Measurements from ENCODE around the gene OGA. TPM values are rescaled to one million over a fixed set of nuclear protein-coding genes. Genes with fewer than 3 reads are reported as not detected.

OGA gene
- total RNA-seq = 100 to 1,000 TPM; 411 to 421 TPM
- total RNA-seq = 450 to 531 reads per million in 2 donors

DNA sequence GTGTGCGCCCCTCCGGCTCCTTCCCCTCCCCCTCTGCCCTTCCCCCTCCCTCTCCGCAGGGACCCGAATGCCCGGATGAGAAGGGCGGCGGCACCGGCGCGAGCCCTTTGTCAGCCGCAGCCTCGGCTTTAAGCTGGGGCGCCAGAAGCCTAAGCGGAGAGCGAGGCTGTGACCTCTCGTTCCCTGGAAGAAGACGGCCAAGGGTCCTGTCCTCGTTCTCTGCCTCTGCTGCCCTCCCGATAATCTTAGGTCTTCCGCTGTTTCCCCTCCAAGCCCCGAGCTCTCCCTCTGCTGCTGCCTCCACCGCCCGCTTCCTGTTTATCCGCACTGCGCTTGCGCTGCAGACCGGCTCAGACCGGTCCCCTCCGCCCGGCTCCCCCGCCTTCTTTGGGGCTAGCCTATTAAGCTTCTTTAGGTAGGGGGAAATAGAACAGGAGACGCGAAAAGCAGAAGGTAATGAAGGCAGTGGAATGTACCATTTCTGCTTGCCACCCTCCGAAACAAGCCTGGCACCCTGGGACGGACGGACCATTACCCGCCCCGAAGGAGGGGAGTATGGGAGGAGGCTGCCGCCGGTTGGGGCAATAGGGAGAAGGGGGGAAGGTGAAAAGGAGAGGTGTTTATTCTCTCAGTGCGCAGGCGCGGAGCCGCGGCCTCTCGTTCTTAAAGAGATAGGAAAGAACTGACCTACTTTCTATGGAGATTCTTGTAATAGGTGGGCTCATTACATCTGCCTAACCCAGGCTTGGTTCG is at the start of gene OGA:
Gene OGA (minus strand): TSS at position 326 of the 753 bp plus-strand sequence. CDS start 422 bp downstream, outside the sequence.
- Mint-ChIP-seq H3K4me3 (peak within 1 kb of the TSS; percentile 94), H3K27me3 (no peaks in the 10 kb centered on the region), H3K36me3 (ENCODE audit: low read depth) (peaks cover 8% of the 10 kb centered on the region), H3K27ac (peak within 1 kb of the TSS; percentile 89), H3K4me1 (peaks cover 49% of the 10 kb centered on the region)
- H3K9me3 ChIP-seq (ENCODE audit: control insufficient read depth, low read length, poor library complexity, severe bottlenecking) = no peaks in the 10 kb centered on the region
- ATAC-seq = peak; percentile 92
- DNase-seq = peak; percentile 93 to 98 (median 94)

- H3K4me3 Mint-ChIP-seq = no peak overlapping the region
- ATAC-seq = no peak
- H3K27ac Mint-ChIP-seq = no peak overlapping the region
These were observed 49.7 kb upstream of the OGA start for GRCh38 chr10:101867931-101868330.

GRCh38 chr10:101859530-101859929 is 41.3 kb upstream of the OGA start:
- Mint-ChIP-seq H3K4me3 (no peak overlapping the region), H3K27ac (no peak overlapping the region)

More at GRCh38 chr10:101867931-101868330, 49.7 kb upstream of the OGA start:
- H3K4me1 Mint-ChIP-seq = peaks cover 5% of the 10 kb centered on the region
- no peaks in the 10 kb centered on the region for H3K36me3 Mint-ChIP-seq (ENCODE audit: low read depth)
- no peak for DNase-seq
- no peaks in the 10 kb centered on the region for H3K9me3 ChIP-seq (ENCODE audit: control insufficient read depth, low read length, poor library complexity, severe bottlenecking)
- H3K27me3 Mint-ChIP-seq = no peaks in the 10 kb centered on the region

DNA sequence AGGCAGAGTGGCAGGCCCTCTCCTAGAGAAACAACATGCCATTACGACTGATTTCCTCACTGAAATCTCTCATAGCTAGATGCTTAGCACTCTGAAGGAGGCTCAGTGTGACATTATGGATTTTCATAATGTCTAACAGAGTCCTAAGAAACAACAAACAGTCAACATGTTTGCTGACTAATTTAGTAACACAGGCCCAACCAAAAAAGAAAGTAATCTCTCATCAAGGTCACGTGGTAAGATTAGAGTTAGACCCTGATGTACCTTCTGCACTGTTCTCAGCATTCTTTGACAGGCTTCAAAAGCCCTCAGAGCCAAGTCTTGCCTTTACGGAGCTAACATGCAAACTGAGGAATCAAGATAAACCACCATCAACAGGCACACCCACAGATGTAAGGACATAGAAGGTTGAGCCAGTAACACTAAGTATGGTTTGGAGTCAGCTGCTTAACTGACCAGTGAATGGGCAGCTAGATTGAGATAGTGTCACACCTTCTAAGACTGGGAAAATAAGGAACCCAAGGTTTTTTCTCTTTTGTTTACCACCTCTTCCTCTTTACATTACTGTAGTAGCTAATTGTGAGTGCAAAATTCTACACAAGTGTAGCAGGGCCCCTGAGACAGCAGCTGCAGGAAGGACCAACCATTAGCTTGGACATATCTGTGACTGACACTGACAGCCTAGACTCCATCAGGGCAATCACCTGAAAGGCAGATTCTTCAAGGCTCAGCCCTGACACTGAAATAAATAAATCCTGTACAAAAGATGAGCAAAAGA is 40.7 kb upstream of the OGA start:
- ATAC-seq (peak; percentile 44), DNase-seq (no peak)
- no peaks in the 10 kb centered on the region for H3K9me3 ChIP-seq (ENCODE audit: control insufficient read depth, low read length, poor library complexity, severe bottlenecking)
- H3K4me1 Mint-ChIP-seq = peaks cover 17% of the 10 kb centered on the region
- no peaks in the 10 kb centered on the region for H3K27me3 Mint-ChIP-seq
- H3K4me3 Mint-ChIP-seq = no peak overlapping the region
- peak overlapping the region; percentile 27 for H3K27ac Mint-ChIP-seq
- peaks cover 7% of the 10 kb centered on the region for H3K36me3 Mint-ChIP-seq (ENCODE audit: low read depth)

More at GRCh38 chr10:101859530-101859929, 41.3 kb upstream of the OGA start:
- ATAC-seq (no peak), DNase-seq (no peak)
- H3K4me1 Mint-ChIP-seq = peaks cover 20% of the 10 kb centered on the region
- no peaks in the 10 kb centered on the region for H3K27me3 Mint-ChIP-seq
- no peaks in the 10 kb centered on the region for H3K9me3 ChIP-seq (ENCODE audit: control insufficient read depth, low read length, poor library complexity, severe bottlenecking)
- H3K36me3 Mint-ChIP-seq (ENCODE audit: low read depth) = peaks cover 7% of the 10 kb centered on the region

GRCh38 chr10:101857802-101858476 is 39.7 kb upstream of the OGA start:
- ATAC-seq (no peak), DNase-seq (no peak)
- H3K36me3 Mint-ChIP-seq (ENCODE audit: low read depth) = peaks cover 7% of the 10 kb centered on the region
- peaks cover 17% of the 10 kb centered on the region for H3K4me1 Mint-ChIP-seq
- no peak overlapping the region for H3K27ac Mint-ChIP-seq
- H3K9me3 ChIP-seq (ENCODE audit: control insufficient read depth, low read length, poor library complexity, severe bottlenecking) = no peaks in the 10 kb centered on the region
- H3K4me3 Mint-ChIP-seq = no peak overlapping the region
- H3K27me3 Mint-ChIP-seq = no peaks in the 10 kb centered on the region

DNA sequence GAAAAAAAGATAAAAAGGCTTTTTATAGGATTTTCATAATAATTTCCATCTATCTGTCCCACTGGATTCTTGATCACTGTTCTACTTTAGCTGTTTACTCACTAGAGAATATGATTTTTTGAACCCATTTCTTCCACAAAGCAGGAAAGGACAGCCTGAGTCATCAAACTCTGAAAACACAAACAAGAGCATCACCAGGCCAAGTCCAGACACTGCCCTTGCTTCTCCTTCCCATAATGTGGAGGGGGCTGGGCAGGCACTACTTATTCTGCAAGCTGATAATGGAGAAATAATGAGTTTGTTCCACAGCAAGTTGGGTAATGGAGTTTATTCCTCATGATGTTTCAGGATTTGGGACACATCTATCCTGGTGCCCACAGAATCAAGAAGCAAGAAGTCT is 38.4 kb upstream of the OGA start:
- DNase-seq (no peak), ATAC-seq (no peak)
- Mint-ChIP-seq H3K4me1 (peaks cover 17% of the 10 kb centered on the region), H3K36me3 (ENCODE audit: low read depth) (peaks cover 5% of the 10 kb centered on the region), H3K4me3 (no peak overlapping the region), H3K27ac (no peak overlapping the region), H3K27me3 (no peaks in the 10 kb centered on the region)
- no peaks in the 10 kb centered on the region for H3K9me3 ChIP-seq (ENCODE audit: control insufficient read depth, low read length, poor library complexity, severe bottlenecking)

DNA sequence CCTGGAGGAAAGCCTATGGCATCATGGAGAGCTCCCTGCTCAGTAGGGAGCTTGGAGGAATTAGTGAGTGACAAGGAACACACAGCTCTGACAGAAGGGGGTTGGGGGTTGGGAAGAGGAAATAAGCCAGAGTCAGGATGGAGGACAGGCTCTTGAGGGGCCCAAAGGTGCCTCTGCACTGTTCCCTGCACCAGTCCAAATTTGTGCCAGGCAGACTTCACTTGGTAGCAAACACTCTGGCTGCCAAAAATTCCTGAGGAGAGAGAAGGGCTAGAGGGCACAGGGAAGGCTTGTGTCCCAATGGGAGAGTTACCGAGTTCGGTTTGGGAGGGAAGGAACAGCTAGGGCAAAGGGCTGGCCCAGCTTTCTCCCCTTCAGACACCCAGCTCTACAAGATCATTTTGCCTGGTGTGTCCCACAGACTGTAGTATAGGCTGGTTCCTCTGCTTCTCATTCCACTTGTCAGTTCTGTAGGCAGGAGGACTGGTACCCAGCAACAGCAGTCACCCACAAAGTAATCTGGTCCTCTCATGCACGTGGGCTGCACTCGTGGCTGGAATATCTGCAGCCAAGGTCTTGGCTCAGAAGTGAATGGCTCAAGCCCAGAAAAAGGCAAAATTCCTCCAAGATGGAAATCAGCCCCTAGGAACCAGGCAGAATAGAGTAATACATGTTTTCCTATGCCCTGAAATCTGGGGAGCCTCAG is 33.3 kb upstream of the OGA start:
- DNase-seq (no peak), ATAC-seq (no peak)
- Mint-ChIP-seq H3K4me1 (peaks cover 6% of the 10 kb centered on the region), H3K36me3 (ENCODE audit: low read depth) (peaks cover 5% of the 10 kb centered on the region), H3K27ac (no peak overlapping the region), H3K27me3 (no peaks in the 10 kb centered on the region), H3K4me3 (no peak overlapping the region)
- no peaks in the 10 kb centered on the region for H3K9me3 ChIP-seq (ENCODE audit: control insufficient read depth, low read length, poor library complexity, severe bottlenecking)

GRCh38 chr10:101850749-101851148 is 32.5 kb upstream of the OGA start:
- no peaks in the 10 kb centered on the region for H3K27me3 Mint-ChIP-seq
- no peak overlapping the region for H3K4me3 Mint-ChIP-seq
- H3K9me3 ChIP-seq (ENCODE audit: control insufficient read depth, low read length, poor library complexity, severe bottlenecking) = no peaks in the 10 kb centered on the region
- H3K27ac Mint-ChIP-seq = peak overlapping the region; percentile 76
- no peak for DNase-seq
- ATAC-seq = no peak
- H3K36me3 Mint-ChIP-seq (ENCODE audit: low read depth) = peaks cover 5% of the 10 kb centered on the region
- peaks cover 6% of the 10 kb centered on the region for H3K4me1 Mint-ChIP-seq

- H3K27ac Mint-ChIP-seq = no peak overlapping the region
- no peaks in the 10 kb centered on the region for H3K9me3 ChIP-seq (ENCODE audit: control insufficient read depth, low read length, poor library complexity, severe bottlenecking)
- H3K4me1 Mint-ChIP-seq = peaks cover 15% of the 10 kb centered on the region
- H3K27me3 Mint-ChIP-seq = no peaks in the 10 kb centered on the region
- no peak overlapping the region for H3K4me3 Mint-ChIP-seq
- H3K36me3 Mint-ChIP-seq (ENCODE audit: low read depth) = peaks cover 5% of the 10 kb centered on the region
- DNase-seq = no peak
- ATAC-seq = no peak
These were observed 30.7 kb upstream of the OGA start for GRCh38 chr10:101848894-101849351.

DNA sequence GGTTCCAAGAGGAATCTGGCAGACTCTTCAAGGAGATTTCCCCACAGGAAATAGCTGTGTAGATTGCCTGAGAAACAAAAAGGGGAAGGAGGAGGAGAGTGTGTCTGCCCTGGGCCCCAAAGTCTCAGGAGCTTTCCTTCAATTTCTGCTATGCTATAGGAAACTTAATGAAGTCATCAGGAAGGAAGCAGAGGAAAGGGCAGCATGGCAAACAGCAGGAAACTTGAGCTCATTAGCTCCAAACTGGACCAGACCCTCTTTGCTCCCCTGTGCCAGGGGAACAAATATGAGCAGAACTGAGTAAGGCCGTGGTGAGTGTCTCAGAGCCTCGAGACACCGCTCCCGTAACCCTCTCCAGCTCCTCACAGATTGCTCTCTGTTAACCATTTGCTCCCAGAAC is 30.2 kb upstream of the OGA start:
- no peaks in the 10 kb centered on the region for H3K27me3 Mint-ChIP-seq
- peaks cover 5% of the 10 kb centered on the region for H3K36me3 Mint-ChIP-seq (ENCODE audit: low read depth)
- no peaks in the 10 kb centered on the region for H3K9me3 ChIP-seq (ENCODE audit: control insufficient read depth, low read length, poor library complexity, severe bottlenecking)
- H3K27ac Mint-ChIP-seq = no peak overlapping the region
- ATAC-seq (no peak), DNase-seq (no peak)
- peaks cover 17% of the 10 kb centered on the region for H3K4me1 Mint-ChIP-seq
- no peak overlapping the region for H3K4me3 Mint-ChIP-seq

DNA sequence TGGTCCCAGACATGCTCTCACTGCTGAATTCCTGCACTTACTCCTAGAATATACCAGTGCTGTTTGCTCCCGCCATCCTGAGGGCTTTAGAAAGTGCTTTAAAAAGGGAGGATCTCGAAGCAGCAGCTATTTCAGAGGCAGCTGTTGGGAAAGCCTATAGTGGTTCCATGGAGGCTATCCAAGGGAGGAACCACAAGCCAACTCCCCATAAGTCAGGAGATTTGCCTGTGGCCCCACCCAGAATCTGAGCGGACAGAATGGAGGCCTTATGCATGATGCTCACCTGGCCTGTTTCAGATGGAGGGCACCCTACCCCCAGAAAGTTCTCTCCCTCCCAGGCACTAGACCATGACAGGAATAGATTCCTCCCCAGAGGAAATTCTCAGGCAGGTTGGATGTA is 27.6 kb upstream of the OGA start:
- no peaks in the 10 kb centered on the region for H3K9me3 ChIP-seq (ENCODE audit: control insufficient read depth, low read length, poor library complexity, severe bottlenecking)
- DNase-seq = no peak
- Mint-ChIP-seq H3K36me3 (ENCODE audit: low read depth) (peaks cover 5% of the 10 kb centered on the region), H3K4me3 (no peak overlapping the region), H3K4me1 (peaks cover 30% of the 10 kb centered on the region), H3K27me3 (no peaks in the 10 kb centered on the region), H3K27ac (no peak overlapping the region)
- no peak for ATAC-seq

DNA sequence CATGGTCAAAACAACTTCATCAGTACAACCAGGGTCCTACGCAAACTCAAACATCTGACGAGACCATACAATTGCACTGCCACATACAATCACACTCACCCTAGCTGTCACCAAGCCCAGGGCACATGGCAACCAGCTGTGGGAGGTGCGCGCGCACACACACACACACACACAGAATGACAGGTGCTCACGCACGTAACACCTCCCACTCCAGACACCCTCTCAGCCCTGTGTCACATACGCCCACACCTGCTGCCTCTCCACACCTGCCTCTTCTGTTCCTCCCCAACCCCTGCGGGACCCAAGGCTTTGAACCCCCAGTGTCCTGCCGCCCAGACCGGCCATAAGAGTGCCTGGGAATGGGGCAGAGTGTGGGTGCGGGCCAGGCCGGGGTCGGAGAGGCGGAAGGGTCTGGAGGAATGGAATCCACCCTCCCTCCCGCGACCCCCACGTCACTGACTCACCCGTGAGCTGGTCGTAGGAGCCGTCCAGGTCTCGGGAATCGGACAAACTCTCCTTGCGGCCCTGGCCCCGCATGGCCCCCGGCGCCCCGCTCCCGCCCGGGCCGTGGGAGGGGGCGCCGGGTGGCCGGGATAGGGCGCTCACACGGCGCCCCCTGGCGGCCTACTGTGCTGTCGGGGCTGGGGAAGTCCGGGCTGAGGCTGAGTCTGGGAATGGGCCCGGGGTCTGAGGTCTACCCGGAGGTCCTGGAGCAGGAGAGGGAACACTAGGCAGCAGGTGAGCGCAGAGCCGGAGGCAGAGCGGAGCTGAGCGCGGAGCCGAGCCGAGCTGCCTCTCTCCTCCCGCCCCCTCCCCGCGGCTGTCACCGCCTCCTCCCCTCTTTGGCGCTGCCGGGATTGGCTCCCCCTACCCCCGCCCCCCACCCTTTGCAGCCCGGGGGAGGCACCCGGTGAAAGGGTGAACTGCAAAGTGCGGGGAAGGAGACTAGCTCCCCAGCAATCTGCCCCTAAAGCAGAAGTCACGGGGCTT is 25.1 kb upstream of the OGA start, which contains the start of gene KCNIP2:
Gene KCNIP2 (minus strand): TSS at position 769 of the 990 bp plus-strand sequence. CDS start 232 bp downstream, at position 537.
- DNase-seq = peak; percentile 47 to 69 (median 57)
- H3K4me1 Mint-ChIP-seq = peaks cover 39% of the 10 kb centered on the region

More for the DNA sequence above, 25.1 kb upstream of the OGA start, which contains the start of gene KCNIP2:
- ATAC-seq = peak; percentile 70
- Mint-ChIP-seq H3K36me3 (ENCODE audit: low read depth) (no peaks in the 10 kb centered on the region), H3K27me3 (no peaks in the 10 kb centered on the region), H3K27ac (peak within 1 kb of the TSS; percentile 77), H3K4me3 (peak within 1 kb of the TSS; percentile 88)
- H3K9me3 ChIP-seq (ENCODE audit: control insufficient read depth, low read length, poor library complexity, severe bottlenecking) = no peaks in the 10 kb centered on the region

Data from T-helper 17 cell (primary cell).